AG09319 (cell line): ENCODE measurements around the gene MYBBP1A.

ENCODE experiments used
- DNase-seq: peaks from one replicate; pipeline ENCODE4 v3.0.0-alpha.2; 2010; ENCODE audit warnings: low read depth; ENCODE audit errors: extremely low read depth
- TF ChIP-seq, protein P1 (sequence below): IDR thresholded peaks from 2 replicates; pipeline ENCODE4 v1.5.1; 2011; ENCODE audit warnings: low read depth, mild to moderate bottlenecking, inconsistent platforms, low read length, moderate library complexity

Gene MYBBP1A

GRCh38 chr17:4502466-4503154 lies 52.6 kb downstream of the MYBBP1A start:
- TF ChIP-seq, protein P1, sequence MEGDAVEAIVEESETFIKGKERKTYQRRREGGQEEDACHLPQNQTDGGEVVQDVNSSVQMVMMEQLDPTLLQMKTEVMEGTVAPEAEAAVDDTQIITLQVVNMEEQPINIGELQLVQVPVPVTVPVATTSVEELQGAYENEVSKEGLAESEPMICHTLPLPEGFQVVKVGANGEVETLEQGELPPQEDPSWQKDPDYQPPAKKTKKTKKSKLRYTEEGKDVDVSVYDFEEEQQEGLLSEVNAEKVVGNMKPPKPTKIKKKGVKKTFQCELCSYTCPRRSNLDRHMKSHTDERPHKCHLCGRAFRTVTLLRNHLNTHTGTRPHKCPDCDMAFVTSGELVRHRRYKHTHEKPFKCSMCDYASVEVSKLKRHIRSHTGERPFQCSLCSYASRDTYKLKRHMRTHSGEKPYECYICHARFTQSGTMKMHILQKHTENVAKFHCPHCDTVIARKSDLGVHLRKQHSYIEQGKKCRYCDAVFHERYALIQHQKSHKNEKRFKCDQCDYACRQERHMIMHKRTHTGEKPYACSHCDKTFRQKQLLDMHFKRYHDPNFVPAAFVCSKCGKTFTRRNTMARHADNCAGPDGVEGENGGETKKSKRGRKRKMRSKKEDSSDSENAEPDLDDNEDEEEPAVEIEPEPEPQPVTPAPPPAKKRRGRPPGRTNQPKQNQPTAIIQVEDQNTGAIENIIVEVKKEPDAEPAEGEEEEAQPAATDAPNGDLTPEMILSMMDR = no peak

GRCh38 chr17:4501295-4501949 lies 53.8 kb downstream of the MYBBP1A start:
- DNase-seq = no peak
- TF ChIP-seq, protein P1 = no peak

More at GRCh38 chr17:4502466-4503154, 52.6 kb downstream of the MYBBP1A start:
- DNase-seq = no peak

GRCh38 chr17:4500191-4500571 lies 55.0 kb downstream of the MYBBP1A start:
- TF ChIP-seq, protein P1 = no peak
- DNase-seq = no peak

GRCh38 chr17:4499431-4500190 lies 55.6 kb downstream of the MYBBP1A start:
- no peak for DNase-seq
- TF ChIP-seq, protein P1 = no peak

GRCh38 chr17:4498461-4499397 lies 56.5 kb downstream of the MYBBP1A start, which contains the start of gene SPNS2:
Gene SPNS2 (plus strand): TSS chr17:4498881. CDS start chr17:4499048, 167 bp downstream.
- DNase-seq = no peak
- TF ChIP-seq, protein P1 = no peak

DNA sequence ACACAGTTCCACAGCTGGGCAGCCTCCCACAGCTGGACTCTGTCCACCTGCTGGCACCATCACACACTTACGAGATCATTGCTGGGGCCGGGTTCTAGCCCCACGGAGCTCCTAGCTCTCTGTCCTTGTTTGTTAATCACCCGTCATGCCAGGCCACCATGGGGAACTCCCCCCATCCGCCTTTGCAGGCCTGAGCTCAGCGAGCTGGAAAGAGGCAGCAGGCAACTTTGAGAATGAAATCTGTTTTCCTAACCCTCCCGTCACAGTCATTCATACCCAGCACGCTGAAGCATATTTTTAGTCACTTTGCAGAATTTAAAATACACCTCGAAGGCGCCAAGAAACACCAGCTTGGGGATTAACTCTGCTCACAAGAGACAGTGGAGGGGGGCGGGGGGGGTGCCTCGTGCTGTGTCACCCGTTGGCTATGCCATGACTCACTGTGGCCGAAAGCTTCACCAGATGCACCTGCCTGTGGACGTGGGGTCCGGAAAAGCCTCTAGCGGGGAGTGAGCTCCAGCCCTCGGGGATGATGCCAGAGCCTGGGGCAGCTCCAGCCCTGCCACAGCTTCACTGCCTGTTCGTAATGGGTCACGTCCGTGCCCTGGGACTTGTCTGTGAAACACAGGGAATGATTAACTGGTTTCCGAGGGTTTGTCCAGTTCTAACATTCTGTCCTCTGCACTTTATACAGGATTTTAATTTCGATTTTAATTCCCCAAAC lies 57.9 kb downstream of the MYBBP1A start:
- TF ChIP-seq, protein P1 = no peak
- no peak for DNase-seq
